ENCODE results near the gene RPN1. TPM values are rescaled to one million over a fixed set of nuclear protein-coding genes. Genes with fewer than 3 reads are reported as not detected.

RPN1 gene
- total and polyA plus RNA-seq, 2 of the 13 experiments (the other 11 are each of a cell fraction or from before 2014, with no cell fraction given) = 290 to 342 TPM

DNA sequence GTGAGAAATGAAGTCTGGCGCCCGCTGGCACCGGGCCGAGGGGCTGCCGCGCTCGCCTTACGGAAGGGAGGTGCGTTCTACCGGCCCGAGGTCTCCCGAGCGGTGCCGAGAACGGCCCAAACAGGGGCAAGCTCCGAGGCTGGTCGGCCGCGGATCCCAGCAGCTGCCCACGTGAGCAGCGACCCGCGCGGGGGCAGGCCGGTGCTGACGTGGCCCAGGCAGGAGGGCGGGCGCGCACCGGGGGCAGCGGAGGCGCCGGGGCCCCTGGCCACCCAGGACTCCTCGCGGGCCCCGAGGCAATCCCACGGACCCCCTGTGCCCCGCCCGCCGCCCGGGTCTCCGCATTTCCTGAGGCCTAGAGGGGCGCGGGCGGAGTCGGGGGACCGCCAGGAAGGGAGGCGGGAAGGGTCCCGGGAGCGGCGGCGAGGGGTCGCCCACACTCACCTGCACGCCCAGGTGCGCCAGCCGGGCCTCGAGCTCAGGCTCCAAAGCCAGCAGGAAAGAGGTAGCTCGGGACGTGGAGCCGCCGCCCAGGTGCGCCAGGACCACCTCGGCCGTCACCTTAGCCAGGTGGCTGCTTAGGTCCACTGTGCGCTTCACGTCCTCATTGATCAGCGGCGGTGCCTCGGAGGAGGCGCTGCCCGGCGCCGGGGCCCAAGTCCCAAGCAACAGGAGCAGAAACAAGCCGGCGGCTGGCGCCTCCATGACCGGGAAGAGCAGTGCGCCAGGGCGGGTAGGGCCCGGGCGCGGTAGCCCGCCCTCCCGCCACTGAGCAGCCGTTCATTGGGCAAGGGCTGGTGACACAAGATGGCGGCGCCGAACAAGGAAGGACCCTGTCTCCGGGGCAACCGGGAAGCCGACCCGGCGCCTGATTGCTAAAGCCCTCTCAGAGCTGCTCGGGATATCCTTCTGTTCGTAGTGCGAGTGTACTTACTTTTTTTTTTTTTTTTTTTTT, at the start of gene RPN1 (continued):
- TF ChIP-seq, protein P1, sequence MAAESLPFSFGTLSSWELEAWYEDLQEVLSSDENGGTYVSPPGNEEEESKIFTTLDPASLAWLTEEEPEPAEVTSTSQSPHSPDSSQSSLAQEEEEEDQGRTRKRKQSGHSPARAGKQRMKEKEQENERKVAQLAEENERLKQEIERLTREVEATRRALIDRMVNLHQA (CRISPR knock-in tag; IDR thresholded peaks at IDR 0.05) = no peak
- TF ChIP-seq MTF1 (CRISPR knock-in tag; IDR thresholded peaks at IDR 0.05) (no peak), SP140L (CRISPR knock-in tag; IDR thresholded peaks at IDR 0.05; ENCODE audit: borderline replicate concordance) (no peak), RFX3 (CRISPR knock-in tag; IDR thresholded peaks at IDR 0.05) (peak; percentile 89), ZNF234 (CRISPR knock-in tag; conservative IDR thresholded peaks at IDR 0.05) (no peak), NFE2L2 (IDR thresholded peaks at IDR 0.05; ENCODE audit: low read length) (no peak), ZNF44 (CRISPR knock-in tag; IDR thresholded peaks at IDR 0.05) (no peak), KMT2A (CRISPR knock-in tag; IDR thresholded peaks at IDR 0.05) (peak; percentile 82), KMT2B (CRISPR knock-in tag; IDR thresholded peaks at IDR 0.05) (peak; percentile 78; the same call in 1 of the 2 replicates), ZNF720 (CRISPR knock-in tag; IDR thresholded peaks at IDR 0.05) (no peak), ZNF589 (CRISPR knock-in tag; conservative IDR thresholded peaks at IDR 0.05) (peak; percentile 67; the same call in 1 of the 2 replicates), ZKSCAN8 (CRISPR knock-in tag; IDR thresholded peaks at IDR 0.05; ENCODE audit: borderline replicate concordance) (no peak), LCORL (IDR thresholded peaks at IDR 0.05) (no peak), LCORL (CRISPR knock-in tag; IDR thresholded peaks at IDR 0.05) (peak; percentile 5; the same call in 1 of the 2 replicates), ZNF75D (CRISPR knock-in tag; IDR thresholded peaks at IDR 0.05; ENCODE audit: borderline replicate concordance) (no peak), ZNF282 (IDR thresholded peaks at IDR 0.05; ENCODE audit: partially characterized antibody) (no peak), NR2F1 (CRISPR knock-in tag; IDR thresholded peaks at IDR 0.05) (no peak)
- TF ChIP-seq, protein P2, sequence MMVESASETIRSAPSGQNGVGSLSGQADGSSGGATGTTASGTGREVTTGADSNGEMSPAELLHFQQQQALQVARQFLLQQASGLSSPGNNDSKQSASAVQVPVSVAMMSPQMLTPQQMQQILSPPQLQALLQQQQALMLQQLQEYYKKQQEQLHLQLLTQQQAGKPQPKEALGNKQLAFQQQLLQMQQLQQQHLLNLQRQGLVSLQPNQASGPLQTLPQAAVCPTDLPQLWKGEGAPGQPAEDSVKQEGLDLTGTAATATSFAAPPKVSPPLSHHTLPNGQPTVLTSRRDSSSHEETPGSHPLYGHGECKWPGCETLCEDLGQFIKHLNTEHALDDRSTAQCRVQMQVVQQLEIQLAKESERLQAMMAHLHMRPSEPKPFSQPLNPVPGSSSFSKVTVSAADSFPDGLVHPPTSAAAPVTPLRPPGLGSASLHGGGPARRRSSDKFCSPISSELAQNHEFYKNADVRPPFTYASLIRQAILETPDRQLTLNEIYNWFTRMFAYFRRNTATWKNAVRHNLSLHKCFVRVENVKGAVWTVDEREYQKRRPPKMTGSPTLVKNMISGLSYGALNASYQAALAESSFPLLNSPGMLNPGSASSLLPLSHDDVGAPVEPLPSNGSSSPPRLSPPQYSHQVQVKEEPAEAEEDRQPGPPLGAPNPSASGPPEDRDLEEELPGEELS (CRISPR knock-in tag; IDR thresholded peaks at IDR 0.05) = no peak; the same call in 1 of the 2 replicates
- TF ChIP-seq, protein P3, sequence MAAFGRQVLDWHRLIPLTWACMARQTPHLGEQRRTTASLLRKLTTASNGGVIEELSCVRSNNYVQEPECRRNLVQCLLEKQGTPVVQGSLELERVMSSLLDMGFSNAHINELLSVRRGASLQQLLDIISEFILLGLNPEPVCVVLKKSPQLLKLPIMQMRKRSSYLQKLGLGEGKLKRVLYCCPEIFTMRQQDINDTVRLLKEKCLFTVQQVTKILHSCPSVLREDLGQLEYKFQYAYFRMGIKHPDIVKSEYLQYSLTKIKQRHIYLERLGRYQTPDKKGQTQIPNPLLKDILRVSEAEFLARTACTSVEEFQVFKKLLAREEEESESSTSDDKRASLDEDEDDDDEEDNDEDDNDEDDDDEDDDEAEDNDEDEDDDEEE (CRISPR knock-in tag; IDR thresholded peaks at IDR 0.05) = peak; percentile 53; the same call in 1 of the 2 replicates
- TF ChIP-seq, protein P4, sequence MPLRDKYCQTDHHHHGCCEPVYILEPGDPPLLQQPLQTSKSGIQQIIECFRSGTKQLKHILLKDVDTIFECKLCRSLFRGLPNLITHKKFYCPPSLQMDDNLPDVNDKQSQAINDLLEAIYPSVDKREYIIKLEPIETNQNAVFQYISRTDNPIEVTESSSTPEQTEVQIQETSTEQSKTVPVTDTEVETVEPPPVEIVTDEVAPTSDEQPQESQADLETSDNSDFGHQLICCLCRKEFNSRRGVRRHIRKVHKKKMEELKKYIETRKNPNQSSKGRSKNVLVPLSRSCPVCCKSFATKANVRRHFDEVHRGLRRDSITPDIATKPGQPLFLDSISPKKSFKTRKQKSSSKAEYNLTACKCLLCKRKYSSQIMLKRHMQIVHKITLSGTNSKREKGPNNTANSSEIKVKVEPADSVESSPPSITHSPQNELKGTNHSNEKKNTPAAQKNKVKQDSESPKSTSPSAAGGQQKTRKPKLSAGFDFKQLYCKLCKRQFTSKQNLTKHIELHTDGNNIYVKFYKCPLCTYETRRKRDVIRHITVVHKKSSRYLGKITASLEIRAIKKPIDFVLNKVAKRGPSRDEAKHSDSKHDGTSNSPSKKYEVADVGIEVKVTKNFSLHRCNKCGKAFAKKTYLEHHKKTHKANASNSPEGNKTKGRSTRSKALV (CRISPR knock-in tag; IDR thresholded peaks at IDR 0.05) = no peak
- TF ChIP-seq, protein P5, sequence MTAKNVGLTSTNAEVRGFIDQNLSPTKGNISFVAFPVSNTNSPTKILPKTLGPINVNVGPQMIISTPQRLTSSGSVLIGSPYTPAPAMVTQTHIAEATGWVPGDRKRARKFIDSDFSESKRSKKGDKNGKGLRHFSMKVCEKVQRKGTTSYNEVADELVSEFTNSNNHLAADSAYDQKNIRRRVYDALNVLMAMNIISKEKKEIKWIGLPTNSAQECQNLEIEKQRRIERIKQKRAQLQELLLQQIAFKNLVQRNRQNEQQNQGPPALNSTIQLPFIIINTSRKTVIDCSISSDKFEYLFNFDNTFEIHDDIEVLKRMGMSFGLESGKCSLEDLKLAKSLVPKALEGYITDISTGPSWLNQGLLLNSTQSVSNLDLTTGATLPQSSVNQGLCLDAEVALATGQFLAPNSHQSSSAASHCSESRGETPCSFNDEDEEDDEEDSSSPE (CRISPR knock-in tag; IDR thresholded peaks at IDR 0.05) = peak; percentile 66
- TF ChIP-seq, protein P6, sequence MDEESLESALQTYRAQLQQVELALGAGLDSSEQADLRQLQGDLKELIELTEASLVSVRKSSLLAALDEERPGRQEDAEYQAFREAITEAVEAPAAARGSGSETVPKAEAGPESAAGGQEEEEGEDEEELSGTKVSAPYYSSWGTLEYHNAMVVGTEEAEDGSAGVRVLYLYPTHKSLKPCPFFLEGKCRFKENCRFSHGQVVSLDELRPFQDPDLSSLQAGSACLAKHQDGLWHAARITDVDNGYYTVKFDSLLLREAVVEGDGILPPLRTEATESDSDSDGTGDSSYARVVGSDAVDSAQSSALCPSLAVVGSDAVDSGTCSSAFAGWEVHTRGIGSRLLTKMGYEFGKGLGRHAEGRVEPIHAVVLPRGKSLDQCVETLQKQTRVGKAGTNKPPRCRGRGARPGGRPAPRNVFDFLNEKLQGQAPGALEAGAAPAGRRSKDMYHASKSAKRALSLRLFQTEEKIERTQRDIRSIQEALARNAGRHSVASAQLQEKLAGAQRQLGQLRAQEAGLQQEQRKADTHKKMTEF (CRISPR knock-in tag; IDR thresholded peaks at IDR 0.05) = peak; percentile 55

Measured in HepG2 (cell line).